SK-N-SH (cell line): ENCODE data around the gene RAB3C.

Experiments used
- EZH2phosphoT487 ChIP-seq: fragments of 200-600 bp; sonication (generic); IDR thresholded peaks from 2 replicates; pipeline ENCODE4 v1.6.1; 2017; ENCODE audit warnings: low read depth, mixed run types, mild to moderate bottlenecking, antibody characterized with exemption, moderate library complexity, borderline replicate concordance
- POLR2AphosphoS5 ChIP-seq: IDR thresholded peaks from 2 replicates; pipeline ENCODE4 v1.6.1; 2012; ENCODE audit warnings: low read depth, low read length
- SMC3 ChIP-seq: IDR thresholded peaks from 2 replicates; pipeline ENCODE4 v1.6.1; 2012; ENCODE audit warnings: low read depth, low read length, improper control_type of control experiment
- TF ChIP-seq, protein P1 (sequence below): fragments of 150-350 bp; IDR thresholded peaks from 2 replicates; pipeline ENCODE4 v1.6.1; 2016; ENCODE audit warnings: mild to moderate bottlenecking, low read depth, low read length
- TF ChIP-seq, protein P2 (sequence below): fragments of 200-600 bp; sonication (generic); IDR thresholded peaks from 2 replicates; pipeline ENCODE4 v1.6.1; 2017; ENCODE audit warnings: antibody characterized with exemption, mild to moderate bottlenecking, moderate library complexity
- TF ChIP-seq, protein P3 (sequence below): IDR thresholded peaks from 2 replicates; pipeline ENCODE4 v1.4.0; 2012; ENCODE audit warnings: low read depth

DNA sequence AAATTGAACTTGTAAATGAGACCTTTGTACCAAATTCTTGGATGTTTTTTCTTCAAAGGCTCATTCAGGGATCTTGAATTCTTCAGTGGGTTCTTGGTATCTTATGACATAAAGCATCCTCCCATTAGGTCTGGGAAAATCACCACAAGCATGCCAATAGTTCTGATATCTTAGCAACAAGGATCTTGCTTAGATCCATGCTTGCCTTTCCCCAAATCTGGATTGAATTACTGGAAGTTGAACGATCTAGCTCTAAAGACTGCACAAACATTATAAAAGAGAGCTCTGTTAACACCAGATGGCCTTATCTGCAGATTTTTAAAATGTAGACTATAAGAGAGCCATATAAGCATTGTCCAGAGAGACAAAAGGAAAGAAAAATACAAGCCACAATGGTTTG lies 266.3 kb downstream of the RAB3C start:
- TF ChIP-seq, protein P1, sequence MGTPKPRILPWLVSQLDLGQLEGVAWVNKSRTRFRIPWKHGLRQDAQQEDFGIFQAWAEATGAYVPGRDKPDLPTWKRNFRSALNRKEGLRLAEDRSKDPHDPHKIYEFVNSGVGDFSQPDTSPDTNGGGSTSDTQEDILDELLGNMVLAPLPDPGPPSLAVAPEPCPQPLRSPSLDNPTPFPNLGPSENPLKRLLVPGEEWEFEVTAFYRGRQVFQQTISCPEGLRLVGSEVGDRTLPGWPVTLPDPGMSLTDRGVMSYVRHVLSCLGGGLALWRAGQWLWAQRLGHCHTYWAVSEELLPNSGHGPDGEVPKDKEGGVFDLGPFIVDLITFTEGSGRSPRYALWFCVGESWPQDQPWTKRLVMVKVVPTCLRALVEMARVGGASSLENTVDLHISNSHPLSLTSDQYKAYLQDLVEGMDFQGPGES = no peak
- TF ChIP-seq SMC3 (no peak), EZH2phosphoT487 (no peak), POLR2AphosphoS5 (no peak)
- TF ChIP-seq, protein P2, sequence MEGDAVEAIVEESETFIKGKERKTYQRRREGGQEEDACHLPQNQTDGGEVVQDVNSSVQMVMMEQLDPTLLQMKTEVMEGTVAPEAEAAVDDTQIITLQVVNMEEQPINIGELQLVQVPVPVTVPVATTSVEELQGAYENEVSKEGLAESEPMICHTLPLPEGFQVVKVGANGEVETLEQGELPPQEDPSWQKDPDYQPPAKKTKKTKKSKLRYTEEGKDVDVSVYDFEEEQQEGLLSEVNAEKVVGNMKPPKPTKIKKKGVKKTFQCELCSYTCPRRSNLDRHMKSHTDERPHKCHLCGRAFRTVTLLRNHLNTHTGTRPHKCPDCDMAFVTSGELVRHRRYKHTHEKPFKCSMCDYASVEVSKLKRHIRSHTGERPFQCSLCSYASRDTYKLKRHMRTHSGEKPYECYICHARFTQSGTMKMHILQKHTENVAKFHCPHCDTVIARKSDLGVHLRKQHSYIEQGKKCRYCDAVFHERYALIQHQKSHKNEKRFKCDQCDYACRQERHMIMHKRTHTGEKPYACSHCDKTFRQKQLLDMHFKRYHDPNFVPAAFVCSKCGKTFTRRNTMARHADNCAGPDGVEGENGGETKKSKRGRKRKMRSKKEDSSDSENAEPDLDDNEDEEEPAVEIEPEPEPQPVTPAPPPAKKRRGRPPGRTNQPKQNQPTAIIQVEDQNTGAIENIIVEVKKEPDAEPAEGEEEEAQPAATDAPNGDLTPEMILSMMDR = no peak
- TF ChIP-seq, protein P3, sequence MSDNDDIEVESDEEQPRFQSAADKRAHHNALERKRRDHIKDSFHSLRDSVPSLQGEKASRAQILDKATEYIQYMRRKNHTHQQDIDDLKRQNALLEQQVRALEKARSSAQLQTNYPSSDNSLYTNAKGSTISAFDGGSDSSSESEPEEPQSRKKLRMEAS = no peak
